GM21367 (cell line): Measurements from ENCODE around the gene PAK5.
"Not testable (repeated sequence)": the region's sequence is repeated elsewhere in the genome, so short reads cannot be mapped to it uniquely, and the experiment has no call there.

ENCODE experiments used
- ATAC-seq: cut with Tn5 transposase; IDR thresholded peaks from one replicate; pipeline ENCODE4 v1.9.1; 2021; ENCODE audit not compliant: unreplicated experiment

Gene PAK5

GRCh38 chr20:9686455-9686854 is 152.4 kb downstream of the PAK5 start:
- no peak for ATAC-seq

- no peak for ATAC-seq
These were observed 152.9 kb downstream of the PAK5 start for GRCh38 chr20:9686001-9686400.

- ATAC-seq, result no peak
These were observed 153.9 kb downstream of the PAK5 start for GRCh38 chr20:9685011-9685410.

- no peak for ATAC-seq
These were observed 161.7 kb downstream of the PAK5 start for GRCh38 chr20:9677100-9677623.

GRCh38 chr20:9672981-9673380 is 165.9 kb downstream of the PAK5 start:
- no peak for ATAC-seq

- no peak for ATAC-seq
These were observed 166.8 kb downstream of the PAK5 start for GRCh38 chr20:9672027-9672426.

- no peak for ATAC-seq
These were observed 170.5 kb downstream of the PAK5 start for GRCh38 chr20:9668381-9668780.

- ATAC-seq, result no peak
These were observed 175.5 kb downstream of the PAK5 start for GRCh38 chr20:9663423-9663822.

GRCh38 chr20:9660236-9660868 is 178.5 kb downstream of the PAK5 start:
- no peak for ATAC-seq

GRCh38 chr20:9647741-9648140 is 191.1 kb downstream of the PAK5 start:
- no peak for ATAC-seq

- ATAC-seq, result no peak
These were observed 192.5 kb downstream of the PAK5 start for GRCh38 chr20:9646375-9646774.

- no peak for ATAC-seq
These were observed 196.0 kb downstream of the PAK5 start for GRCh38 chr20:9642882-9643281.

- not testable (repeated sequence) for ATAC-seq
These were observed 197.3 kb downstream of the PAK5 start for GRCh38 chr20:9641499-9642000.

GRCh38 chr20:9637889-9638288 is 201.0 kb downstream of the PAK5 start:
- ATAC-seq, result no peak

- no peak for ATAC-seq
These were observed 203.1 kb downstream of the PAK5 start for GRCh38 chr20:9635750-9636149.

GRCh38 chr20:9634327-9634726 is 204.5 kb downstream of the PAK5 start:
- no peak for ATAC-seq

GRCh38 chr20:9632991-9633390 is 205.9 kb downstream of the PAK5 start:
- no peak for ATAC-seq

- ATAC-seq, result no peak
These were observed 206.6 kb downstream of the PAK5 start for GRCh38 chr20:9632265-9632664.

GRCh38 chr20:9630554-9630953 is 208.3 kb downstream of the PAK5 start:
- ATAC-seq, result no peak

GRCh38 chr20:9629831-9630230 is 209.0 kb downstream of the PAK5 start:
- ATAC-seq, result no peak

GRCh38 chr20:9628589-9628988 is 210.3 kb downstream of the PAK5 start:
- ATAC-seq, result no peak

- no peak for ATAC-seq
These were observed 210.7 kb downstream of the PAK5 start for GRCh38 chr20:9628141-9628540.

GRCh38 chr20:9627219-9627618 is 211.7 kb downstream of the PAK5 start:
- ATAC-seq, result no peak
